Thymus (tissue), 11 donors: ENCODE data around the gene ACTL8. TPM values are rescaled to one million over a fixed set of nuclear protein-coding genes. Genes with fewer than 3 reads are reported as not detected.

Experiments
- DNase-seq, 9 donors: peaks; one replicate each; pipeline ENCODE4 v3.0.0-alpha.2; 2013; ENCODE audit warnings: low spot score in 9 of 9, low read depth in 6 of 9, missing footprints in 1 of 9
- H3K27ac ChIP-seq, 2 donors: one replicate each; pipeline ENCODE4 v1.5.1; 2013; ENCODE audit warnings: control low read depth in 1 of 2, low read depth in 1 of 2, low read length in 1 of 2, mild to moderate bottlenecking in 1 of 2, moderate library complexity in 1 of 2
- H3K27me3 ChIP-seq, 2 donors: one replicate each; pipeline ENCODE4 v1.5.1; 2013; ENCODE audit warnings: low read length in 1 of 2; ENCODE audit not compliant: control insufficient read depth in 2 of 2, insufficient read depth in 1 of 2
- H3K36me3 ChIP-seq, 2 donors: one replicate each; pipeline ENCODE4 v1.5.1; 2013; ENCODE audit warnings: low read length in 1 of 2, mild to moderate bottlenecking in 1 of 2, moderate library complexity in 1 of 2; ENCODE audit not compliant: control insufficient read depth in 2 of 2, insufficient read depth in 2 of 2
- H3K4me1 ChIP-seq, 2 donors: one replicate each; pipeline ENCODE4 v1.5.1; 2013; ENCODE audit warnings: low read length in 2 of 2; ENCODE audit not compliant: control insufficient read depth in 2 of 2, insufficient read depth in 2 of 2
- H3K4me3 ChIP-seq, 2 donors: one replicate each; pipeline ENCODE4 v1.5.1; 2013; ENCODE audit warnings: low read length in 2 of 2, control low read depth in 1 of 2, mild to moderate bottlenecking in 1 of 2
- H3K9me3 ChIP-seq, 2 donors: one replicate each; pipeline ENCODE4 v1.5.1; 2013; ENCODE audit warnings: low read length in 1 of 2, mild to moderate bottlenecking in 1 of 2; ENCODE audit not compliant: control insufficient read depth in 2 of 2, insufficient read depth in 1 of 2
- WGBS: extraction: QIAGEN DNeasy Blood & Tissue Kit; methylation state at CpG from one replicate; pipeline ENCODE4 v1.1.7; 2013; 5-methylcytosine and 5-hydroxymethylcytosine counted together
- polyA plus RNA-seq: library from polyadenylated mRNA; stranded (reverse); fragments of 200-250 nt; gene quantifications from one replicate; pipeline ENCODE4 v1.2.3, GENCODE V29; 2013
- total RNA-seq: library from RNA; stranded (reverse); fragments of 120-200 nt; gene quantifications from one replicate; pipeline ENCODE4 v1.2.4, GENCODE V29; 2013
- donor health status: healthy.

The ACTL8 gene
- total and polyA plus RNA-seq, 2 donors: 0.28 to 0.71 TPM

DNA sequence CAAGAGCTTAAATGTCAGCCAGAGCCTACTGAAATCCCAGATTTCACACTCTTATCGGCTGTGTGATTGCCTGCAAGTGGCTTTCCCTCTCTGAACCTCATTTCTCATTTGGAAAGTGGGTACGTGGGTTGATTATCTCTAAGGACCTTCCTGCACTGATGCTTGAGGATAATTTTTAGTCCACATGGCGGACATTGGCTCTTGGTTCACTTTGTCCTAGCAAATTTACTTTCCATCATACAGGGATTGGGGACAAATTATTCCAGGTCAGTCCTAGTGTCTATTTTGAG lies 111.6 kb downstream of the ACTL8 start:
- H3K9me3 ChIP-seq: no peaks in the 10 kb centered on the region
- 93% methylated on average over 3 of the region's 3 CpGs for WGBS
- no peak for DNase-seq
- no peaks in the 10 kb centered on the region for H3K36me3 ChIP-seq
- no peaks in the 10 kb centered on the region for H3K4me1 ChIP-seq
- H3K27ac ChIP-seq: no peak overlapping the region
- H3K27me3 ChIP-seq: no peaks in the 10 kb centered on the region
- no peak overlapping the region for H3K4me3 ChIP-seq

DNA sequence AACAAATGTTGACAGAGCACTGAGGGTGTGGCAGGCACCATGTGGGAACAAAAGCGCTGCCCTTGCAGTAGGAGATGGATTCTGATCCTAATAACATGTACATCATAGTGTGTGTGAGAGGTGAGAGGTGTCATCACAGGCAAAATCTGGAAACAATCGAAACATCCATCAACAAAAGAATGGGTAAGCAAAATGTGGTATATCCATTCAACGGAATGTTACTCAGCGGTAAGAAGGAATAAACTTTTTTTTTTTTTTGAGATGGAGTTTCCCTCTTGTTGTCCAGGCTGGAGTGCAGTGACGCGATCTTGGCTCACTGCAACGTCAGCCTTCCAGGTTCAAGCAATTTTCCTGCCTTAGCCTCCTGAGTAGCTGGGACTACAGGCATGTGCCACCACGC lies 112.3 kb downstream of the ACTL8 start:
- DNase-seq: no peak
- Histone ChIP-seq H3K4me3 (no peak overlapping the region), H3K36me3 (no peaks in the 10 kb centered on the region), H3K9me3 (no peaks in the 10 kb centered on the region), H3K27me3 (no peaks in the 10 kb centered on the region), H3K27ac (no peak overlapping the region), H3K4me1 (no peaks in the 10 kb centered on the region)
- WGBS: 95% methylated on average over 8 of the region's 8 CpGs

DNA sequence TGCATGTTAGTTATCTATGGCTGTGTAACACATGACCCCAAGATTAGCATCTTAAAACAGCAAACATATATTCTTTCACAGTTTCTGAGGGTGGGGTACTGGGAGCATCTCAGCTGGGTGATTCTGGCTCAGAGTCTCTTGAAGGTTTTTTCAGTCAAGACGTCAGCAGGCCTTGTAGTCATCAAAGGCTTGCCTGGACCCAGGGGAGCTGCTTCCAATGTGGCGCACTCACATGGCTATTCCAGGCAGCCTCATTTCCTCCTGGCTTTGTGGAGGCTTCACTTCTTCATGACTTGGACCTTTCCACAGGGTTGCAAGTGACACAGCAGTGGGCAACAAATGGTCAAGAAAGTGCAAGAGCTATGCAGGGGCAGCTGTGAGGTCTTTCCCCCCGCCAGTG lies 114.7 kb downstream of the ACTL8 start:
- no peaks in the 10 kb centered on the region for H3K9me3 ChIP-seq
- no peak overlapping the region for H3K4me3 ChIP-seq
- 73% methylated on average over 3 of the region's 3 CpGs for WGBS
- no peak overlapping the region for H3K27ac ChIP-seq
- no peaks in the 10 kb centered on the region for H3K4me1 ChIP-seq
- no peak for DNase-seq
- H3K27me3 ChIP-seq: no peaks in the 10 kb centered on the region
- H3K36me3 ChIP-seq: no peaks in the 10 kb centered on the region

DNA sequence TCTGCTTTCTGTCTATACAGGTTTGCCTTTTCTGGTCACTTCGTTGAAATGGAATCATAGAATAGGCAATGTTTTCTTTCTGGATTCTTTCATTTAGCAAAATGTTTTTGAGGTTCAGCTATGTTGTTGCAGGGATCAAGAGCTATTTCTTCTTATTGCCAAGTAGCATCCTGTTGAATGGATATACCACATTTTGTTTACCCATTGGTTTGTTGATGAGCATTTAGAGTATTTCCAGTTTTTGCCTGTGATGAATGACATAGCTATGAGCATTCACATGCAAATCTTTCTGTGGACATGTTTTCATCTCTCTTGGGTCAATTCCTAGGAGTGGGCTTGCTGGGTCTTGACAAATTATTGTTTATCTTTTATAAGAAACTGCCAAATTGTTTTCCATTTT lies 115.5 kb downstream of the ACTL8 start:
- no peak overlapping the region for H3K4me3 ChIP-seq
- no peak for DNase-seq
- H3K9me3 ChIP-seq: no peaks in the 10 kb centered on the region
- no peak overlapping the region for H3K27ac ChIP-seq
- no peaks in the 10 kb centered on the region for H3K36me3 ChIP-seq
- no peaks in the 10 kb centered on the region for H3K27me3 ChIP-seq
- H3K4me1 ChIP-seq: no peaks in the 10 kb centered on the region
- 94% methylated on average over 1 of the region's 1 CpG for WGBS

DNA sequence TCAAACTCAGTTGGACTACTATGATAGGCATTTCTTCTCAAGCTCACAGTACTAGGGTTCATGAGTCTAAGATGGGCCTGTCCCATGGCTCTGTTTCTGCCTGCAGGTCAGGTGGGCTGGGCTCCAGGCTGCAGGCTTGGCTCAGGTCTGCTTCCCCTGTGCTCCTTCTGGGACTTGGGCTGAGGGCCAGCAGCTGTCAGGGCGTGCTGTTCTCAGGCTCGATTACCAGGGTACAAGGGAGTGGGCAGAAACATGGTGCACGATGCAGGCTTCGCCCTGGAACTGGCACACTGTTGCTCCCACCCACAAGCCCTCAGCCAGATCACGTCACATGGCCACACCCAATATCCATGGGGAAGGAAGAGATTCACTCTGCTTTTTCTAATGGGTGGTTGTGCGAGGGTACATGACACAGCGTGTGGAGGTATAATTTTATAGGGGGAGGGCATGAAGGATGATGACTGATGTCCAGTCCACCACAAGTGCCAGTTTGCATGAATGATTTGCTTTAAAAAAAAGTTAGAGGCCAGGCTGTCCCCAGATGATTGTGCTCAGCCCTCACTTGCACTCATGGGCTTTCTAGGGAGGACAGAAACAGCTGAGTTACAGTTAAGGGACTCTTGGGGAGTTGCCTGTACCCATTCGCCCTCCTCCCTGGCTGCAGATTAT lies 118.0 kb downstream of the ACTL8 start:
- no peaks in the 10 kb centered on the region for H3K4me1 ChIP-seq
- DNase-seq: no peak
- no peak overlapping the region for H3K4me3 ChIP-seq
- WGBS: 88% methylated on average over 8 of the region's 8 CpGs
- no peaks in the 10 kb centered on the region for H3K36me3 ChIP-seq
- H3K27ac ChIP-seq: no peak overlapping the region
- H3K9me3 ChIP-seq: no peaks in the 10 kb centered on the region
- no peaks in the 10 kb centered on the region for H3K27me3 ChIP-seq

DNA sequence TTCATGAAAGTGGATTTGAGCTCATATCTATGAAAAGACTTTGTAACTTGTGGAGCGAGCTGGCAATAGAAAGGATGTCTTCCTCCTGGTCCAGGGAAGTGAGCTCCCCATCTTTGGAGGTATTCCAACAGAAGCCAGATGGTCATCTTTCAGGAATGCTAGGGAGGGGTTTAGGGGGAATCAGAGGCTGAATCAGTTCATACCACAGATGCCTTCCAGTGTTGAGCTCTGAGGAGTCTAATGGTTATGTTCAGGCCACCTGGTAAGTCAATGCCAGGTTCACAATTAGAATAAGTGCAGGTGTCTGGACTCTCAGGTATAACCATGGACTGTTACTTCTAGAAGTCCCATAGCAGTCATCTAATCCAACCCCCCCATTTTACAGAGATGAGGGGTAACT lies 119.1 kb downstream of the ACTL8 start:
- Histone ChIP-seq H3K4me3 (no peak overlapping the region), H3K27me3 (no peaks in the 10 kb centered on the region), H3K9me3 (no peaks in the 10 kb centered on the region), H3K27ac (no peak overlapping the region), H3K36me3 (no peaks in the 10 kb centered on the region), H3K4me1 (no peaks in the 10 kb centered on the region)
- no peak for DNase-seq
- 93% methylated on average over 1 of the region's 1 CpG for WGBS

DNA sequence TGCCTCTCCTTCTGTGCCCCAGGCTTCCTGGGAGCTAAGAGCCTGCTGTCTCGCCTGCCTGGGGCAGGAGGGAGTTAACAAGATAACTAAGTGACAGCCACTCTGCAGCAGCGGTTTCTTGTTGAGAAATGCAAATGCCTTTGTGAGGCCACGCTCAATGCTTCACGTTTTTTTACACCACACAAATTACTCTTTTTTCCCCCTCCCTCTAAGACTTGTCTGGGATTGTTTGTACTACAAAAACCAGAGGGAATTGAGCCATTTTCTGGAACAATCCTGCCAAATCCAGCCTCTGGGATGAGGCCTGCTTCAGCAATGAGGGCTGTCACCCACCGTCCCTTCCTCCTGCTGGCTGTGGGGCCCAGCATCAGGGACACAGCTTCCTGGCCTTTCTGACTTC lies 119.6 kb downstream of the ACTL8 start:
- H3K4me3 ChIP-seq: no peak overlapping the region
- no peaks in the 10 kb centered on the region for H3K4me1 ChIP-seq
- DNase-seq: no peak
- 20% methylated on average over 5 of the region's 5 CpGs for WGBS
- H3K27ac ChIP-seq: no peak overlapping the region
- H3K36me3 ChIP-seq: no peaks in the 10 kb centered on the region
- H3K9me3 ChIP-seq: no peaks in the 10 kb centered on the region
- no peaks in the 10 kb centered on the region for H3K27me3 ChIP-seq

DNA sequence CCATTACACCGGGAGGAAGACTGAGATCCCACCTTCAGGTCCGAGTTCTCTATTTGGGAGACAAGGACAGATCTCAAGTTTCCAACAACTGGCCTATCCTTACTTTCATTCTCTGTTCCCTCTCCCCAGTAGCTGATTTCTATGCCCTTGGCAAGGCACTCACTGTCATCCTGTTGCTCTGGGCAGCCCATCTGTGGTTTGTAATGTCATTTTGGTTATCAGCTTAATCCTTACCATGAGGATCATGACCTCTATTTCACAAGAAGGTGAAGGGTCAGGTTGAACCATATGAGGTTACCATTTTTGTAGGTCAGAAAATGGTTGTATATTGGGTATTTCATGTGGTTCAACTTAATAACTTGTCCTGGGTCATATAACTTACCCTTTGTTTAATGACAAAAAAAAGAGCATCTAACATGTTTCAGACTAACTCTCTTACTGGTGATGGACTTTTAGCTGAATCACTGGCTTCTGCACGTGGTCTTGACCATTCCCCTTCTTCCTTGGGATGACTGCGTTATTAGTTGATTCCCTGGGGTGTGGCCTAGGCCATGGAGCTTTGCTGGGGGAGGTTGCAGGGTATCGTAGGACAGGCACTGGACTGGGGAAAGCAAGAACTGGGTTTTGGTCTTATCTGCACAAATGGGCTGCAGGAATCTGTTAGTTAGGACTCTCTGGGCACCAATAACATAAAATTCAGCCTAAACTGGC lies 120.2 kb downstream of the ACTL8 start:
- H3K27ac ChIP-seq: no peak overlapping the region
- DNase-seq: no peak
- 68% methylated on average over 5 of the region's 5 CpGs for WGBS
- H3K36me3 ChIP-seq: no peaks in the 10 kb centered on the region
- no peaks in the 10 kb centered on the region for H3K27me3 ChIP-seq
- H3K9me3 ChIP-seq: no peaks in the 10 kb centered on the region
- H3K4me3 ChIP-seq: no peak overlapping the region
- no peaks in the 10 kb centered on the region for H3K4me1 ChIP-seq

DNA sequence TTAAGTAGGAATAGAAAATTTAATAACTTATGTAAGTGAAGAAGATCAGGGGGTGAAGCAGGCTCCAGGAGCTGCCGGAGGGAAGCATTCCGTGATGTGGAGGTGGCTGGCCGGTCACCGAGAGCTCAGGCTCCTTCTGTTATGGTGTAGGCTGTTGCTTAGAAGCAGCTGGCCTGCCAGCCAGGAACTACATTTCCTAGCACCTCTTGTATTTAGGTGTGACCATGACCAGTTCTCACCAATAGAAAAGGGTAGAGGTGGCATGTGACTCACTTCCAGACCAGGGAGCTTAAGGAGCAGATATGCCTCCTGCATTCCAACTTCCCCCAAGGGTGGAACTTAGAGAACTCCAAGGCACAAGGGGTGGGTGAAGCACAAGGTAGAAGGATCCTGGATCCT lies 120.7 kb downstream of the ACTL8 start:
- no peak for DNase-seq
- WGBS: 98% methylated on average over 4 of the region's 4 CpGs
- Histone ChIP-seq H3K4me1 (no peaks in the 10 kb centered on the region), H3K4me3 (no peak overlapping the region), H3K27me3 (no peaks in the 10 kb centered on the region), H3K27ac (no peak overlapping the region), H3K36me3 (no peaks in the 10 kb centered on the region), H3K9me3 (no peaks in the 10 kb centered on the region)
